Measurements from ENCODE around the gene COL26A1. TPM values are rescaled to one million over a fixed set of nuclear protein-coding genes. Genes with fewer than 3 reads are reported as not detected.

COL26A1 gene
- total RNA-seq, 1 experiment from 2014 or later: 0.43 TPM

DNA sequence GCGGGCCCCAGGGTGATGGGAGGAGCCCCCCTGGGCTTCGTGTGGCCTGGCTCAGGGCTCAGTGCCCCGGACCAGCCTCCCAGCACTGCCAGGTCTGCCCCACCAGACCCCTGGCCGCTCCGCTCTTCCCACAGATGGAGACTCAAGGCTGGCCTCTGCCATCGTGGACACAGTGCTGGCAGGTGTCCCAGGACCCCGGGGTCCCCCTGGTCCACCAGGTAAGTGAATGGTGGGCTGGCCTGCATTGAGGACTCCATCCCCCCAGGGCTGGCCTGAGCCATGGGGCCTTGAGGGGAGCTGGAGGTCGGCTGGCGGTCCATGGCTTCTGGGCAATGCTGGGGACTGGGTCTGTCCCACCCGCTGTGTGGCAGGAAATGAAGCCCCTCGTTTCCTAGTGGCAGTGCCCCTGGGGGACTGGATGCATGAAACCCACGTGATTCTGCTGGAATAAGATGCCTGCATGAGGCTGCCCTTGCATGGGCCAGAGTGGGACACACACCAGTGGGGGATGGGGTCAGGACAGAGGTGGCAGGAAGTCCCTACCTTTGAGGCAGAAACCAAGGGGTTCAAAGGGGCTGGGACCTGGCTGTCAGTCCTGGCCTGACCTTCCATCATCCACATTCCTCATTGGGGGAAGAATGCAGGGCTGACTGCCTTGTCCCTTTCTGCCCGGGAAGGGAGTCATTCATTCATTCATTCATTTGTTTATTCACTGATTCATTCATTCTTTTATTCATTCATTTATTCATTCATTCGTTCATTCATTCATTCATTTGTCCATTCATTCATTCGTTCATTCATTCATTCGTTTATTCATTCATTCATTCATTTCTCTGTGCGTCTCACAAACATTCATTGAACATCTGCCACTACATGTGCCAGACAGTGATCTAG, 184.6 kb downstream of the COL26A1 start:
- POLR2A ChIA-PET (ENCODE audit: low non-redundant PET): interaction anchor here (0.6 kb wide), 1 partner anchor 18 kb away, joined by 3 read pairs; no protein-coding TSS in a partner anchor
- TF ChIP-seq, protein P1, sequence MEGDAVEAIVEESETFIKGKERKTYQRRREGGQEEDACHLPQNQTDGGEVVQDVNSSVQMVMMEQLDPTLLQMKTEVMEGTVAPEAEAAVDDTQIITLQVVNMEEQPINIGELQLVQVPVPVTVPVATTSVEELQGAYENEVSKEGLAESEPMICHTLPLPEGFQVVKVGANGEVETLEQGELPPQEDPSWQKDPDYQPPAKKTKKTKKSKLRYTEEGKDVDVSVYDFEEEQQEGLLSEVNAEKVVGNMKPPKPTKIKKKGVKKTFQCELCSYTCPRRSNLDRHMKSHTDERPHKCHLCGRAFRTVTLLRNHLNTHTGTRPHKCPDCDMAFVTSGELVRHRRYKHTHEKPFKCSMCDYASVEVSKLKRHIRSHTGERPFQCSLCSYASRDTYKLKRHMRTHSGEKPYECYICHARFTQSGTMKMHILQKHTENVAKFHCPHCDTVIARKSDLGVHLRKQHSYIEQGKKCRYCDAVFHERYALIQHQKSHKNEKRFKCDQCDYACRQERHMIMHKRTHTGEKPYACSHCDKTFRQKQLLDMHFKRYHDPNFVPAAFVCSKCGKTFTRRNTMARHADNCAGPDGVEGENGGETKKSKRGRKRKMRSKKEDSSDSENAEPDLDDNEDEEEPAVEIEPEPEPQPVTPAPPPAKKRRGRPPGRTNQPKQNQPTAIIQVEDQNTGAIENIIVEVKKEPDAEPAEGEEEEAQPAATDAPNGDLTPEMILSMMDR (conservative IDR thresholded peaks at IDR 0.05; ENCODE audit: low read depth, low read length): no peak
- no peak for TF ChIP-seq EZH2 (IDR thresholded peaks at IDR 0.05; ENCODE audit: borderline replicate concordance, low read depth, low read length, poor library complexity, severe bottlenecking)
- H3K4me1 ChIP-seq (ENCODE audit: insufficient read depth, low read length, poor library complexity, severe bottlenecking): no peaks in the 10 kb centered on the region
- BruUV-seq (replicated peaks): no TSS peak
- H3K9me3 ChIP-seq (ENCODE audit: low read depth, low read length, poor library complexity, severe bottlenecking): no peaks in the 10 kb centered on the region
- no peaks in the 10 kb centered on the region for H3K27me3 ChIP-seq (replicated peaks; ENCODE audit: insufficient read depth, low read depth, low read length, poor library complexity)
- CTCF ChIA-PET: no interaction called here
- no peak overlapping the region for H3K4me3 ChIP-seq (ENCODE audit: low read depth, low read length, poor library complexity, severe bottlenecking)
- intact Hi-C loops (cut with micrococcal nuclease; ENCODE audit: unreplicated experiment): loop anchor here (10.0 kb wide), 1 partner anchor 268 kb away; the partner anchor contains the start of gene CUX1
- H3K36me3 ChIP-seq (ENCODE audit: insufficient read depth, low read length, poor library complexity, severe bottlenecking): no peaks in the 10 kb centered on the region
- no peak for DNase-seq (ENCODE audit: low spot score)
- H3K27ac ChIP-seq (ENCODE audit: low read depth, low read length, poor library complexity, severe bottlenecking): no peak overlapping the region

DNA sequence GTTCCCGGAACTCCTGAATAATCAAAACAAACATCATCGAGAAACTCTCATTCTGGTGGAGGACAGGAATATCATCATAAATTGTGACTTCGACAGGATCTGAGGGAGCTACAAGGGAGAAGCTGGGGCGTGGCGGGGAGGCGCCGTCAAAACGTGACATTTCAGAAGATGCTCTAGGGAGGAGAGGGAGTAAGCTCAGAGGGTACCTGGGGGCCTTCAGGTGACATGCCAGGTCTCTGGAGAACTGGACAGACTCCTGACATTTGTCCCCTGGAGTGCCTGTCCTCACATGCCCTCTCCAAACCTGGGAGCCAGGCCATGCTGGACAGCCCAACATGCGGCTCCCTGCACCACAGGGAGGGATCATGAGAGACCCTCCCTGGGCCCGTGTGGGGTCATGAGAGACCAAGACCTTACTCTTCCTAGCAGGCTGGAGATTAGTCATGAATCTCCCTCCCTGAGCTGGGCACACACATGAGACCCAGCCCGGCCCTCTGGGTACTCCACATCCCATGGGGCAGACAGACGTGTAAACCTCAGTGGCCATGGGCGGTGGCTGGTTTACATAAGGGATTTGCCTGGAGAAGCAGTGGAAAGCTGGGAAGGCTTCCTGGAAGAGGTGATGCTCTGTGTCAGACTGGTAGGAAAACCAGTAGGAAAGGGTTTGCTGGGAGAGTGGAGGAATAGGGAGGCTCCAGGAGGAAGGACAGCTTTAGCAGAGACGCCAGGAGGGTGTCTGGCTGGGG, 185.4 kb downstream of the COL26A1 start:
- intact Hi-C loops (cut with micrococcal nuclease; ENCODE audit: unreplicated experiment): loop anchor here (10.0 kb wide), 1 partner anchor 267 kb away; the partner anchor contains the start of gene CUX1
- no peaks in the 10 kb centered on the region for H3K4me1 ChIP-seq (ENCODE audit: insufficient read depth, low read length, poor library complexity, severe bottlenecking)
- TF ChIP-seq EZH2 (IDR thresholded peaks at IDR 0.05; ENCODE audit: borderline replicate concordance, low read depth, low read length, poor library complexity, severe bottlenecking): no peak
- TF ChIP-seq, protein P1 (conservative IDR thresholded peaks at IDR 0.05; ENCODE audit: low read depth, low read length): no peak
- no peaks in the 10 kb centered on the region for H3K9me3 ChIP-seq (ENCODE audit: low read depth, low read length, poor library complexity, severe bottlenecking)
- H3K36me3 ChIP-seq (ENCODE audit: insufficient read depth, low read length, poor library complexity, severe bottlenecking): no peaks in the 10 kb centered on the region
- no peak for DNase-seq (ENCODE audit: low spot score)
- ChIA-PET POLR2A (ENCODE audit: low non-redundant PET) (no interaction called here), CTCF (no interaction called here)
- no peaks in the 10 kb centered on the region for H3K27me3 ChIP-seq (replicated peaks; ENCODE audit: insufficient read depth, low read depth, low read length, poor library complexity)
- no TSS peak for BruUV-seq (replicated peaks)
- no peak overlapping the region for H3K27ac ChIP-seq (ENCODE audit: low read depth, low read length, poor library complexity, severe bottlenecking)
- no peak overlapping the region for H3K4me3 ChIP-seq (ENCODE audit: low read depth, low read length, poor library complexity, severe bottlenecking)

DNA sequence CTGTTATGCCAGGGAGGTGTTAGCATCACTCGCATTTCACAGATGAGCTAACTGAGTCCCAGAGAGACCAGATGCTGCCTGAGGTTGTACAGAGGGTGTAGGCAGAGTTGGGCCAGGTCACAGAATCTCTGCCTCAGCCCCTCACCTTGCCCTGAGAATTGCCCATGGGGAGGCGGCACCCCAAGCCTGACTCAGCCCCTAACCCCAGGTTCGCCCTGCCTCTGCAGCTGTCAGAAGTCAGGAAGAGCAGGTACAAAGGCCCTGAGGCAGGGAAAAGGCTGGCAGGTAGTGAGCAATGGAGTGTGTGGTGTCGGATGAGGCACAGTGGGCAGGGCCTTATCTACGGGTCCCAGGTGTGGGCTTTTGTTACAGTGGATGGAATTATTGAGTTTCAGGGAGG, 187.1 kb downstream of the COL26A1 start:
- no peak overlapping the region for H3K4me3 ChIP-seq (ENCODE audit: low read depth, low read length, poor library complexity, severe bottlenecking)
- no peak for DNase-seq (ENCODE audit: low spot score)
- H3K4me1 ChIP-seq (ENCODE audit: insufficient read depth, low read length, poor library complexity, severe bottlenecking): no peaks in the 10 kb centered on the region
- H3K36me3 ChIP-seq (ENCODE audit: insufficient read depth, low read length, poor library complexity, severe bottlenecking): no peaks in the 10 kb centered on the region
- H3K27ac ChIP-seq (ENCODE audit: low read depth, low read length, poor library complexity, severe bottlenecking): no peak overlapping the region
- ChIA-PET CTCF (no interaction called here), POLR2A (ENCODE audit: low non-redundant PET) (no interaction called here)
- no peaks in the 10 kb centered on the region for H3K27me3 ChIP-seq (replicated peaks; ENCODE audit: insufficient read depth, low read depth, low read length, poor library complexity)
- no peak for TF ChIP-seq EZH2 (IDR thresholded peaks at IDR 0.05; ENCODE audit: borderline replicate concordance, low read depth, low read length, poor library complexity, severe bottlenecking)
- TF ChIP-seq, protein P1 (conservative IDR thresholded peaks at IDR 0.05; ENCODE audit: low read depth, low read length): no peak
- BruUV-seq (replicated peaks): no TSS peak
- H3K9me3 ChIP-seq (ENCODE audit: low read depth, low read length, poor library complexity, severe bottlenecking): no peaks in the 10 kb centered on the region
- intact Hi-C loops (cut with micrococcal nuclease; ENCODE audit: unreplicated experiment): loop anchor here (10.0 kb wide), 1 partner anchor 265 kb away; the partner anchor contains the start of gene CUX1

Data from A673 (cell line).